Muscle of back (tissue), 11 donors: Measurements from ENCODE around the gene CHML. TPM values are rescaled to one million over a fixed set of nuclear protein-coding genes. Genes with fewer than 3 reads are reported as not detected.
A peak's percentile ranks its signal among the peaks of the same experiment; 100 is the strongest.

Source experiments
- DNase-seq, 3 donors: peaks; one replicate each; pipeline versions ENCODE4 v3.0.0 to v3.0.0-alpha.2; 2013
- polyA plus RNA-seq, 10 donors: library from polyadenylated mRNA; unstranded; fragments of 120-200 nt; gene quantifications; one replicate each; pipeline ENCODE4 v1.2.1, GENCODE V29; 2013; ENCODE audit not compliant: insufficient read length in 10 of 10

CHML gene
- polyA plus RNA-seq, 10 donors = 10.1 to 18.9 (median 13.2) TPM

DNA sequence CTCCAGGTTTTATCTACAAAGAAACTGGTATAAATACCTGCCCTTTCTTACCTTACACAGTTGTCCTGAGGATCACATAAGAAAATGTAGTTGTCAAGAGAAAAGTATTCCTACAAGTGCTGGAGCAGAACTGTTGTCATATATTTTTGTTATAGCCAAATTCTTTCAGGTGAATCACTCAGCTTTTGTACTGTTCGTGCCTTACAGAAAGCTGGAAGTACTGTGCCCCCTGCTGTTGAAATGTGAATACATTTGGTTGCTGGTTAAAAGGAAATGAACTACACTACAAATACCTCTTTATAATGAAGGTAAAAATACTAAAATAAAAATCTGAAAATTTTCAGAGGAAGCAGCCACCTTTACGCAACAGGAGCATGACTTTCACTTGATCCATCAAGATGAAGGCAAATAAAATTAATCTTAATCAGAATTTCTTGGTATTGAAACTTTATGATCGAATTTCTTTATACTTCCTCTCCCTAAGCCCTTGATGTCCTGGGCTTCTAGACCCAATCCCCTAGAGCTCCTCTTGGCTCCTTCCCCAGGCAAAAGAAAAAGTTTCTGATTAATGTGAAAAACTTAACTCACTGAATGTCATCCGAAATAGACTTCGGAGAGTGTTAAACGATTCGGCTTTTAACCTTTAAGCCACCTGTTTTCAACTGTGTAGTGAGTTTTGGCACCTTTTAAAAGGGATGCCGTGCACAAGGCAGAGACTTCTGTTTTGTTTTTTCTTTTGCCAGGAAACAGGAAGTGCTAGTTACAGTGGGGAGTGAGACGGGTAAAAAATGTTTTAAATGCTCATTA, 12.5 kb downstream of the CHML start:
- DNase-seq = peak in 2 of 3 donors; percentile 32 to 33

DNA sequence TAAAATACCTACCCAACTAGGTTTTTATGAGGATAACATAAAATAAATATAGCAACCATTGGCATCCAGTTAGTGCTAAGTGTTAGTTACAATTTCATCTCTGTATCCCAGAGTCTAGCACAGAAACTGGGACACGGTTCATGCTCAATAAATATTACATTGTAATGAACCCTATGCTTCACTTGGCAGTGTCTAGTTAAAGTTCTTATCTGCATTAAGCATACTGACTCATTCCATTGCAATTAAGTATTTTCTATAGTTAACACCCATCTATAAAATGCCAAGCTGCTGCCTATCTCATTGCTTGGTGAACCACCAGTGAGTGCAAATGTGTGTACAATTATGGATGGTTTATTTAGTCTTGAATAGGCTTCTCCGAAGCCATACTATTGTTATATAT, 15.2 kb downstream of the CHML start:
- no peak for DNase-seq

DNA sequence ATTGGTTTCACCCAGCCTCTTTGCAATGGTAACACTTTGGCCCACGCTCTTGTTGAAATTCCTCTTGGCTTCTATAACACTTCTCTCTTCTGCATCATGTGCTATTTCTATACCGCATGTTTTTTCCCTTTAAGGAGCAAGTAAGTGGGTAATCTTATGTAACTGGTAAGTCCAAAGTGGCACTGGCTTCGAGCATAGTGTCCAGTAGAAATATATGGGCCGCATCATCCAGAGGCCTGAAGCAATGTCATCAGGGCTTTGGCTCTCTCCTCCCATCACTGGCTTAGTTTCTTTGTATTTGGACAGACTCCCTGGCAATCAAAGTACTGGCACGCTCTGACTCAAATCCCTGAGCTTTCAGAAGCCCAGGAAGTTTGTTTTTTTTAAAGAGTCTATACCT, 17.5 kb downstream of the CHML start:
- DNase-seq = no peak

DNA sequence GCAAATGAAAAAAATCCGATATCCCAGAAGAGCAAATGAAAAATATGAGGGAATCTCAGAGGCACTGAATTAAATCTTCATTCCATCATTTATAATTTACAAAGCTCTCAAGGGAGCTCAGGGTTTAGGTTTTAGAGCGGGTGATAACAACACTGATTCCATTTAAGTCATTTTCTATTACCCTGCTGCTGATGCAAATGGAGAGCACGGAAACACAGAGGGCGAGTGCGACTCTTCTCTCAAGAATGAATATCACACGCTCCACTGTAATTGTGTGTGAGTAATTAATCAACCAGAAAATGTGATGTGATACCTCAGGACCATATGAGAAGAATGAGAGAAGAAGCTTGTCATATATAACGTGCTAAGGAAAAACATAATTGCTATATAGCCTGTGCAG, 22.7 kb downstream of the CHML start:
- no peak for DNase-seq

DNA sequence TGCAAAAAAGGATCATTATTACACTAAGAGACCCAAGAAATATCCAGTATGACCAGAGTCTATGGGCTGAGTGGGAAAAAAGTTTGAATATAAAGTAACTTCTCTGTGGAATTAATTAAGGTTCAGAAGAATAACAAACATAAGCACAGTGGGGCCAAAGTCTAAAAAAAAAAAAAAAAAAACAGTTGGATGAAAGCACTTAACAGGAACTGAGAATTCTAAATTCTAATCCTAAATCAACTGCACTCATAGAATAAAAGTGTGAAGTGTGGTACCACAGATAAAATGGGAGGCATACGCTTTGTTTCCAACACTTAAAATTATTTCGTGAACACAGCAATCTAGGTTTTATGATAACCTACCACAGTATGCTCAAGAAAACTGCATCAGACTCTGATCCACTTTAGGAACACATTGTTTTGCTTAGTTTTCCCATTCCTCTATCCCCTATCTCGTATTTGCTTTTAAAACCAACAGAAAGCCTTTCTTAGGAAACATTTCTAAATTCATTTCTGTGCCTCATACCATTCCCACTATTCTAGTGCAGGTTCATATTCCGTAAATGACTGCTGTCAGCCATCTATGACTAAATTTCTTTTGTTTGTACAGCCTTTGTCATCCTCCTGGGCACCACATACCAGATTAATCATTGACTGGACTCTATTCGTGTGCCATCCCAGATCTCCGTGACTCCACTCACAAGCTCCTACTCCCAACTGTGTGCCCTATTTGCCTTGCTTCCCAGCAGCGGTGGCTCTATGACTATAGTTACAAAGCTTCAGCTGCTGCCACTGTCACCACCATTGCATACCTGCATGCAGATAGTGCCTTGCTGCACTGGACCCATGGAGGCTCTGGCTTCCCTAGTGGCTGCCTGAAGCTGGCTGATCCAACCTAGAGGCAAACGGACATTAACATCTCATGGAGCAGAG, 24.9 kb downstream of the CHML start:
- DNase-seq = no peak

DNA sequence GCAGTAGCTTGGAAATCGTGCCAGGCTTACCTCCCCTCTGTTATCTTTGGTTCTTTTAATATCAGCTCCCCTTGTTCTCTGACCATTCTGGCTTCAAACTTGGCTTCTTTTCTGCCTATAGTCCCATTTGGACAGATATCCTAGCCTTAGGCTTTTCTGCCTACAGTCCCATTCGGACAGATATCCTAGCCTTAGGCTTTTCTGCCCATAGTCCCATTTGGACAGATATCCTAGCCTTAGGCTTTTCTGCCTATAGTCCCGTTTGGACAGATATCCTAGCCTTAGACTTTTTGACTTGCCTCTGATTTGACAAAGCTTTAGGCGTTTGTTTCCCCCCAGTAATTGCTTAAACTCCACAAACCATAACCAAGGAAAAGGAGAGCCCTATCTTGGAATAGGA, 25.6 kb downstream of the CHML start:
- no peak for DNase-seq

DNA sequence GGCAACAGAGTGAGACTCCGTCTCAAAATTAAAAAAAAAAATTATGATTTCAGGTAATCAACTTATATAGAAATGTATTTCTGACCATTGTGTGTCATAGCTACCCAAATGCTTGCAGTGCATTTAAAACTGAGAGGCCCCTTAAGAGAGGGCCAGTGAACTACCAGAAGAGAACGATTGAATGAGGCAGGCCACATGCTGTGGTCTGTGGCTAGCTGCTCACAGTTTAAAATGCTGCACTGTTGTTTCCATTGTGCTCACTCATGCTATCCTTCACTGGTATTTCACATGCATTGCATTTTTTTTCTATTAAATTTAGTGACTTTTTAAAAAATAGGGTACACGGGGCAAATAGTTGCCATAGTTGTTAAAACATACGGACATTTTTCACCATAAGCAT, 26.0 kb downstream of the CHML start:
- DNase-seq = no peak

DNA sequence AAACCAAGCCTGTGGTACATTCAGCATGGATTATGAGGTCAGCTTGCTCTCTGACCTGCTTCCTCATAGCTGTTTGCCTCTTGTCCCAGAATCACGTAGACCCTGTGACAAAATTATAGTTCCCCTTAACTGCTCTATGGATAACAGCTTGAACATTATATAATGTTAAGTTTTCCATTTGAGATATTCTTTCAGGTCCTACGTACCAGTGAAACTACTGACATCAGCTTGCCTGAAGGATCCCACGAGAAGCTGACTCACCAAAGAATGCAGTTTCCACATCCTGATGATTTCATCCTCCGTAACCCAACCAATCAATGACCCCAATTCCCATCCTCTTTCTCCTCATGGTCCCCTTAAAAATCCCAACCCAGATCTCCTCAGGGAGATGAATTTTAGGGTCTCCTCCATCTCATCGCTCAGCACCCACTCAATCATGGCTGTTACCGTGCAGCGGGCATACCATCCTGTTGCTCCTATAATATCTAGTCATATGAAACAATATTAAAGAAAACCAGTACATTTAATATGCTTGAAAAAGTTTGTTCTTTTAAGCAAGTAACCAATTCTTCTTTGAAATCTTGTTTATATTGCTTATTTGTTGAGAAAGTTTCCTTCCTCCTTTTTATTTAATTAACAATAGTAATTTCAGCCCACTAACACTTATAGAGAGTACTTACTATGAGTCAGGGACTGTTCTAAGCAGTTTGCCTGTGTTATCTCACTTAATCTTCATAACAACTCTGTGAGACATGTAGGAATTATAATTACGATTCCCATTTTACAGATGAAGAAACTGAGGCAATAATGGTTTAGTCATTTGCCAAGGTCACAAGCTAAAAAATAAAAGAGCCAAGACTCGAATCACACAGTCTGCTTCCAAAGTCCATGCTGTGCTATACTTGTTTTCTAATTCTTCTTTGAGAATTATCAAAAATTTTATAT, 27.4 kb downstream of the CHML start:
- DNase-seq = peak in 2 of 3 donors; percentile 5 to 58

DNA sequence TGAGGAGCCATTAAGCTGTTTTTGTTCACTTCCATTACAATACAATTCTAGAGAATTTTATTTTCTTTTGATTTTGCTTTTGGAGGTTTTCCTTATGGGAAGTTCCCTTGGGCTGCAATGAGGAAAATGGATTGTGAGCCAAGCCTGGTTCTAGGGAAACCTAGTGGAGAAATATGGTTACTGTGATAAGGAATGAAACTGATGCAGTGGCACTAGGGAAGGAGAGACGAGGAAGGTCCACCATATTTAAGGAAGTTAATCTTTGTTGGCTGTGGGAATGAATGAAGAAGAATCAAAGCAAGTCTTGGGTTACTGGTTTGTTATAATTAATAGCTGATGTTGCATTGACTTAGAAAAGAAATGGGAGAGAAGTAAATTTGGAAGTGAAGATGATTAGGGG, 28.4 kb downstream of the CHML start:
- no peak for DNase-seq

DNA sequence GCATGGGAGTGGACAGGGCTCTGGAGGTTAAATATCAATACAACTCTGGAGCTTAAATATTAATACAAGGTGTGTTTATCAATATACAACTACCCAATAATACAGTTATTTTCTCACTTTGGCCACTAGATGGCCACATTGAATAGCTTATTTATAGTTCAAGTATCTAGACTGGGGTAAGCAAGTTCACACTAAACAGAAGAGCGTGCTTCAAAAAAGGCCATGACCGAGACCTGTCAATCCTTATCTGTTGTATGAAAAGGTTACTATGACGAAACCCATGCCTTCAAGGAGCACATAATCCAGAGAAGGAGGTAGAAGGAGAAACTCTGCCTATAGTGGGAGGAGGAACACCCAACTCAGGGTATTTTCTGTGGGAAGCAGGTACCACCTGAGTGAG, 29.1 kb downstream of the CHML start:
- peak; percentile 40 to 66 (median 45) for DNase-seq

DNA sequence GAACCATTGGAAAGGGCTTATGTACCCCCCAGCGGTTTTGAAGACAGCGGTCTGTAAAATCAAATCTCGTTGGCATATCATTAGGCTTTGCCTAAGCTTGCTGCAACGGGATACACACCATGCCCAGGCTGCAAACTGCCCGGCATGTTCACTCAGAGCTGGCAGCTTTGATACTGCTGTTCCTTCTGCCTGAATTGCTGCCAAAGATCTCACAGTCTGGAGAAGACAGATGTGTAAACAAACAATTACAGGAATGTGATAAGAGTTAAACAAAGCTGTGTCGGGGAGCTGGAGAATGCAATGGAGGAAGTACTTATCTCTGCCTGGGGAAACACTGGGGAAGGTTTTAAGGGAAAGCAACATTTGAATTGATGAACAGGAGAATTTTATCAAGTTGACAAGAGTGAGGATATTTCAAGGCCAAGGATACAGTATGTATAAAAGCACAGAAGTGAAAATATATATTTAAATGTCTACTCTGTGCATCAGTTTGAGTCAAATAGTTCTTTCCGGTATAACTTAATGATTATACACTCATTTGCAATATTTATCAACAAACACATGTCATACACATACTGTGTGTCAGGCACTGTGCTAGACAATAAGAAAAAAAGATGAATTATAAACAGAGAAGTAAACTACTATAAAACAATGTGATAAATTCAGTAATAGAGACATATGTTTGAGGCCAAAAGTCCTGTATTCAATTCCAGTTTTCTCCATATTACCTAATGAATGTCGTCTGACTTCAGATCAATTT, 29.9 kb downstream of the CHML start:
- no peak for DNase-seq

DNA sequence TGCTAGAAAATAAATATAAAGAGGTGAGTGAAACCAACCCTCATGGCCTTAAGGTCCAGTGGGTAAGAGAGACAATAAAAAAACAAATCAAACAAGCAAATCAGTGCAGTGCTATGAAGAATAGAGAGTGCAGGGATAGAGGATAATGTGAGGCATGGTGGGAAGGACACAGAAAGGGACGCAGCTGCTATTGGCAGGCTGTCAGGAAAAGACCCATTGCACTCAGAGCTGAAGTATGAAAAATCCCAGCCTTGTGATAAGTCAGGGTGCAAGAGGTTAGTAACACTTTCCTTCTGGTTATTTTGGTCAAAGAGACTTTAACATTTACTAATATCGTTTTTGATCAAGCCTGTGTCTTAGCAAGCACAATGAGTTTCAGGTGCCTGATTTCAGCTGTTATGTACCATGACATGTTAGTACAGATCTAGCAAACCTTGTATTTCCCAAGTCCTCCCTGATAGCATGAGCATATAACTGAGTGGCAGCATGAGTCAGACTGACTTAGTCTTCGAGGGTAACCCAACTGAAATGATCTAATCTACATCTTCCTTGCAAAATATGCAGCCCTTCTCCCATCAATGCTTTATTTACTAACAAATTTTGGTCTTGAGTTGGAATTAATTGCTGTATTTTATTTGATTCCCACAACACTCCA, 31.7 kb downstream of the CHML start:
- no peak for DNase-seq

DNA sequence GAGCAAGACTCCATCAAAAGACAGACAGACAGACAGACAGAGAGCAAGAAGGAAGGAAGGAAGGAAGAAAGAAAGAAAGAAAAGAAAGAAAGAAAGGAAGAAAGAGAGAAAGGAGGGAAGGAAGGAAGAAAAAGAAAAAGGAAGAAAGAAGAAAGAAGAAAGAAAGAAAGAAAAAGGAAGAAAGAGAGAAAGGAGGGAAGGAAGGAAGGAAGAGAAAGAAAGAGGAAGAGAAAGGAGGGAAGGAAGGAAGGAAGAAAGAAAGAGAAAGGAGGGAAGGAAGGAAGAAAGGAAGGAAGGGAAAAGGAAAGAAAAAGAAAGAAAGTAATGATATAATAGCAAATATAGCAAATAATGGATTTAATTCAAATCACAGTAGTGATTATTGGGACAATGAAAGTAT, 32.7 kb downstream of the CHML start:
- DNase-seq = no peak

DNA sequence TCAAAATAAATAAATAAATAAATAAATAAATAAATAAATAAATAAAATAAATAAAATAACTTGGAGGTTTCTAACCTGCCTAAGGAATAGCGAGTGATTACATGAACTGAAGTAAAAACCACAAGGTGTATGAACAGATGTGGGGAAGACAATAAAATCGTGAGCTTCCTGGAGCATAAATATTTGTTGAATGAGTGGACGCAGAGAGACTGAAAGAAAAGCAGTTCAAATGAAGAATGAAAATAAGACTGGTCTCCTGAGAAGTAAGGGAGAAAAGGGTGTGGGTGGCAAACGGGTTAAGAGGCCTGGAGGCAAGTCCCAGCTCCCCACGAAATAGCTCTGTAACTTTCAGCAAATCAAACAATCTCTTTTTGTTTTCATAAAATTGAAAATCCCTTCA, 33.6 kb downstream of the CHML start:
- no peak for DNase-seq

DNA sequence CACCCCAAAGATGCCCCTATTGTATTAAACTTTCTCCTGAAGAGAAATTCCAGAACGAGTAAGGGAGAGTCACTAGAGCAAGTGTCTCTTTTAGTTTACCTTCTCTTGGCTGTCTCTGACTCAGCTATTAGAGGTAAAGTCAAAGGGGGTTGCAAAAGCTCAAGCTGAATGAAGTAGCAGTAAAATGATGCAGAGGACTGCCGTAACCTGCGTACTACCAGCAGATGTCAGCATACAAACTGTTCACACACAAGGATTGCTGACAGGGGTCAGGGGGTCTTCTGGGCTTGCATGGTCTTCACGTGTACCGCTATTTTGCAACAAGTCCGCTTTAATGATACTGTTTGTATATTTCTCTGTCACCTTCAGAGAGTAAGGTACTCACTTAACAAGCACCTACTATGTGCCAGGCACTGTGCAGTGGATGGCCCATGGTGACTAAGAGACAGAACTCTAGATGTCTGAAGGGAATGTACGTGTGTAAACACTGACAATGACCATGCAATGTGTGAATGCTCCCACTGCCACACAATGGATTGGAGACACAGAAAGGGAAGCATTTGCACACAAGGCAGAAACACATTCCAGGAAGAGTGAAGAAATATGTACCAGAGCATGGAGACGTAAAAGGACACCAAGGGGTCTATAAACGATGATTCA, 34.9 kb downstream of the CHML start:
- no peak for DNase-seq

DNA sequence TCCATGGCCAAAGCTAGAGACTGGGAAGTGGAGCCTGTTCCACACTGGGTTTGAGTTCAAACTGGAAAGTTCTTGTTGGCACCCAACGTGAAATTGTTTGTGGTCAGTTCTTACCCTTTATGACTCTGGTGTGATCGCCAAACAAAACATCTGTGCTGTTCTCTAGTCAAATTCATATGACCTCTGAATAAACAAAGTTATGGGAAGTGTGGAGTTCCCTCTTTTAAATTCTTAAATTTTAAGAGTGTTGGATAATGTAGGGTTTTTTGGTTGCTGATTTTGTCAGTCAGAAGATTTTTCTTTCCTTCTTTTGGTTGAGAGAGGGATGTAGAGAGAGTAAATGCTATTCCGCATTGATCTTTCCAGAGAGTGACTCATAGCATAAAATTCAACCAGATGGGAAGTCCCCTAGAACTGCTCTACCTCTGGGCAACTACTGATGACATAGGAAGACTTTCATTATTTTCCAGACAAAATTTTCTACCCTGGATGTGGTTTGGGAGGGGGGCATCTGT, 36.4 kb downstream of the CHML start:
- no peak for DNase-seq

DNA sequence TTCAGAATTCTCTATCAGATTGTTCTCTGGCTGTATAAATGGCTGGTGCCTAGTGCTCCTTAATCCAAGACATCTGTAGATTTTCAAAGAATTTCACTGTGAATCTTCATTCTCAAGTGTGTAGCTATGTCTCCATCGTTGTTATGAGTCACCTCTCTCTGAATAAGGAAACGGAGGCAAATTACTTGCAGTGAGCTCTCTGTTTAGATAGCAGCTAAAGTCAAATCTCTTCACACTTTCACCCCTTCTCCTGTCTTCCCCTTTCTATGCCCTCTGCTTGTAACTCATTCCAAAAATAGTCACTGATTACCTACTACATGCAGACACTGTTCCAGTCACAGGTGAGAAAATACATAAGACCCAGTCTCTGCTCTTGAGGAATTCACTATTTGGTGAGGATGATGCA, 39.7 kb downstream of the CHML start:
- DNase-seq = peak in 1 of 3 donors; percentile 14

DNA sequence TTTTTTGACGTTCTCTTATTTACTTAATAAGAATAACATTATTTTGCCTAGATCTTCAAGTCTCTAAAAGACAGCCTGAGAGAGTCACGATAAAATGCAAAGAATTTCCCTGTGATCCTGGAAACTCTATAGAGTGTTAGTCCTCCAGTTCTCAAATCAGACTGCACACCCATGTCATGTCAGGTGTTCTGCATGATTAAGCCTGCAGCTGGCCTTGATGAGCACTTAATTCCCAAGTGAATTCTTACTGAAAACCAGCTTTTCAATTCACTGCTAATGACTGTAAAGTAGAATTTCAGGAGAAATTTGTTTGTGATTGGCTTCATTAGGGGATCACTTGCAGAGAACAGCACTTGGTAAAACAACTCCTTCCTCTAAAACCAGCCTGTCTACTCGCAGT, 41.9 kb downstream of the CHML start:
- no peak for DNase-seq

DNA sequence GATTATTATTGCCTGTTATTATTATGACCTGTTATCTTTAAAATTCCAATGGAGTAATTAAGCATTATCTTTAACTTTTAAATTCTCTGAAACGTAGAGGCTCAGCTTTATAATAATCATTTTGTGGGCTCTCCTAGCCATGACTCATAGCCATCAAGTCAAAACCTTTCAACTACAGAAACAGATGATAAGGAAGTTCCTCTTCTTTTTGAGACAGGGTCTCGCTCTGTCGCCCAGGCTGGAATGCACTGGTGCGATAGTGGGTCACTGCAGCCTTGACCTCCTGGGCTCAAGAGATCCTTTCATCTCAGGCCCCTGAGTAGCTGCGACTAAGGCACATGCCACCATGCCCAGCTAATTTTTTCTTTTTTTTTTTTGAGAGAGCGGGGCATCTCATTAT, 43.5 kb downstream of the CHML start:
- no peak for DNase-seq

DNA sequence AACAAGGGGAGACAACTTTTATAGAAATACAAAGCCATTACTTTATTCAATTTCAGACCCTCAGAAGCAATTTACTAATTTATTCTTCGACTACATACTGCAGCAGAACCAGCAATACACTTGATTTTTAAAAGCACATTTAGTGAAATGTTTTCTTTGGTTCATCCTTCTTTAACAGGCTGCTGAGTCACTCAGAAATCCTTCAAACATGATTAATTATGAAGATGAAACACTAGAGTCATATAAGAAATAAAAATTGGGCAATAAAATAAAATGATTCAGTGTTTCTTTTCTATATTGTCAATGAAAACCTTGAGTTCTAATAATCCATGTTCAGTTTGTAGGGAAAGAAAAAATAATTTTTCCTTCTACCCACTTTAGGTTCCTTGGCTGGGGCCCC, 47.0 kb downstream of the CHML start:
- DNase-seq = no peak
